WTC11 (cell line): Measurements from ENCODE around the gene GALNT17. TPM values are rescaled to one million over a fixed set of nuclear protein-coding genes. Genes with fewer than 3 reads are reported as not detected.

Source experiments
- ATAC-seq: fragments of 200-7000 bp; cut with Tn5 transposase; 2 replicates; pipeline ENCODE4 v1.10.0; 2021; ENCODE audit warnings: mild to moderate bottlenecking, moderate library complexity
- CTCF ChIA-PET: fragments of 300-600 bp; sonication (Branson Sonifier 250); formaldehyde crosslinking; loops from one replicate; lab custom pipeline; 2021; ENCODE audit warnings: antibody characterized with exemption; lab: Charles Lee
- POLR2A ChIA-PET: fragments of 350-600 bp; sonication (Branson Sonifier 250); formaldehyde crosslinking; loops from one replicate; lab custom pipeline; 2021; ENCODE audit warnings: antibody characterized with exemption; lab: Charles Lee
- DNase-seq: peaks from one replicate; pipeline ENCODE4 v3.0.0; 2021; ENCODE audit warnings: low spot score
- H3K27ac Mint-ChIP-seq: 2 replicates; pipeline ENCODE4 v1.8.0; 2021; ENCODE audit warnings: mixed read lengths
- H3K27me3 Mint-ChIP-seq: 2 replicates; pipeline ENCODE4 v1.8.0; 2021; ENCODE audit warnings: low read depth, mild to moderate bottlenecking, moderate library complexity, mixed read lengths
- H3K36me3 Mint-ChIP-seq: 2 replicates; pipeline ENCODE4 v1.8.0; 2021; ENCODE audit warnings: mixed read lengths
- H3K4me1 Mint-ChIP-seq: 2 replicates; pipeline ENCODE4 v1.8.0; 2022; ENCODE audit warnings: mixed read lengths
- H3K4me3 Mint-ChIP-seq: 2 replicates; pipeline ENCODE4 v1.8.0; 2021; ENCODE audit warnings: mild to moderate bottlenecking, moderate library complexity, mixed read lengths
- H3K9me3 Mint-ChIP-seq: 2 replicates; pipeline ENCODE4 v1.8.0; 2021; ENCODE audit warnings: mixed read lengths
- AR ChIP-seq: fragments of 250-450 bp; sonication (Bioruptor Pico); IDR thresholded peaks from 2 replicates; pipeline ENCODE4 v1.9.0; 2021; ENCODE audit warnings: mild to moderate bottlenecking
- CREB1 ChIP-seq: sonication (generic); formaldehyde crosslinking; IDR thresholded peaks from 2 replicates; pipeline ENCODE4 v1.8.0; 2023; ENCODE audit warnings: mild to moderate bottlenecking, missing genetic modification reagents
- ELF4 ChIP-seq: sonication (generic); formaldehyde crosslinking; IDR thresholded peaks from 2 replicates; pipeline ENCODE4 v1.8.1; 2022; ENCODE audit warnings: low read depth, mild to moderate bottlenecking, moderate library complexity, missing genetic modification reagents
- GRHL2 ChIP-seq: fragments of 250-450 bp; sonication (Bioruptor Pico); IDR thresholded peaks from 2 replicates; pipeline ENCODE4 v1.8.0; 2022; ENCODE audit warnings: mild to moderate bottlenecking, moderate library complexity; ENCODE audit not compliant: insufficient replicate concordance, severe bottlenecking
- HMGXB4 ChIP-seq: sonication (generic); formaldehyde crosslinking; IDR thresholded peaks from 2 replicates; pipeline ENCODE4 v1.8.1; 2023; ENCODE audit warnings: mild to moderate bottlenecking, moderate library complexity, missing genetic modification reagents
- IRF2 ChIP-seq: sonication (generic); formaldehyde crosslinking; IDR thresholded peaks from 2 replicates; pipeline ENCODE4 v1.8.0; 2022; ENCODE audit warnings: low read depth, missing genetic modification reagents, borderline replicate concordance
- JAZF1 ChIP-seq: fragments of 250-450 bp; sonication (Bioruptor Pico); IDR thresholded peaks from 2 replicates; pipeline ENCODE4 v1.9.0; 2021; ENCODE audit warnings: moderate library complexity, mild to moderate bottlenecking, inconsistent platforms
- JUN ChIP-seq: sonication (generic); formaldehyde crosslinking; IDR thresholded peaks from 2 replicates; pipeline ENCODE4 v1.8.0; 2023; ENCODE audit warnings: mild to moderate bottlenecking, missing genetic modification reagents
- KAT7 ChIP-seq: sonication (generic); formaldehyde crosslinking; IDR thresholded peaks from 2 replicates; pipeline ENCODE4 v1.8.1; 2023; ENCODE audit warnings: missing genetic modification reagents, mild to moderate bottlenecking, borderline replicate concordance
- NFE2L1 ChIP-seq: sonication (generic); formaldehyde crosslinking; IDR thresholded peaks from 2 replicates; pipeline ENCODE4 v1.8.1; 2023; ENCODE audit warnings: missing genetic modification reagents
- NR1H2 ChIP-seq: sonication (generic); formaldehyde crosslinking; IDR thresholded peaks from 2 replicates; pipeline ENCODE4 v1.9.0; 2021; ENCODE audit warnings: mild to moderate bottlenecking, moderate library complexity, missing genetic modification reagents
- PREB ChIP-seq: sonication (generic); formaldehyde crosslinking; IDR thresholded peaks from 2 replicates; pipeline ENCODE4 v1.8.1; 2022; ENCODE audit warnings: mild to moderate bottlenecking, missing genetic modification reagents, moderate library complexity, borderline replicate concordance
- SMAD4 ChIP-seq: sonication (generic); formaldehyde crosslinking; IDR thresholded peaks from 2 replicates; pipeline ENCODE4 v1.8.0; 2022; ENCODE audit warnings: mild to moderate bottlenecking, missing genetic modification reagents
- USF2 ChIP-seq: sonication (generic); formaldehyde crosslinking; IDR thresholded peaks from 2 replicates; pipeline ENCODE4 v1.8.1; 2023; ENCODE audit warnings: mild to moderate bottlenecking, missing genetic modification reagents, moderate library complexity
- ZNF138 ChIP-seq: sonication (generic); formaldehyde crosslinking; conservative IDR thresholded peaks from 2 replicates; pipeline ENCODE4 v1.8.1; 2022; ENCODE audit warnings: mild to moderate bottlenecking, moderate library complexity, missing genetic modification reagents
- ZNF219 ChIP-seq: sonication (generic); formaldehyde crosslinking; IDR thresholded peaks from 2 replicates; pipeline ENCODE4 v1.8.0; 2023; ENCODE audit warnings: missing genetic modification reagents, mild to moderate bottlenecking, borderline replicate concordance
- ZNF263 ChIP-seq: sonication (generic); formaldehyde crosslinking; IDR thresholded peaks from 2 replicates; pipeline ENCODE4 v1.8.1; 2022; ENCODE audit warnings: low read depth, mild to moderate bottlenecking, moderate library complexity, missing genetic modification reagents
- ZNF532 ChIP-seq: fragments of 250-450 bp; sonication (Bioruptor Pico); IDR thresholded peaks from 2 replicates; pipeline ENCODE4 v1.9.0; 2021; ENCODE audit warnings: mild to moderate bottlenecking, borderline replicate concordance
- ZSCAN18 ChIP-seq: fragments of 250-450 bp; sonication (Bioruptor Pico); IDR thresholded peaks from 2 replicates; pipeline ENCODE4 v2.1.2; 2022; ENCODE audit warnings: mild to moderate bottlenecking, moderate library complexity
- total RNA-seq: library from RNA; stranded (reverse); gene quantifications from 3 replicates; pipeline ENCODE4 v1.2.3, GENCODE V29; 2021

The GALNT17 gene
- total RNA-seq, 1 experiment from 2014 or later, result 61.1 TPM

GRCh38 chr7:71106226-71106625 lies 25.7 kb upstream of the GALNT17 start:
- ATAC-seq (no peak), DNase-seq (no peak)
- H3K27ac Mint-ChIP-seq, result no peak overlapping the region
- no peak for TF ChIP-seq ZNF263 (CRISPR knock-in tag)
- no peak for TF ChIP-seq HMGXB4 (CRISPR knock-in tag)
- TF ChIP-seq NR1H2 (CRISPR knock-in tag), result no peak
- no peak for TF ChIP-seq GRHL2 (CRISPR knock-in tag)
- TF ChIP-seq NFE2L1, result no peak
- TF ChIP-seq ZNF138 (CRISPR knock-in tag), result no peak
- no peak for TF ChIP-seq JAZF1 (CRISPR knock-in tag)
- TF ChIP-seq ZNF532, result no peak
- TF ChIP-seq JUN (CRISPR knock-in tag), result no peak
- ChIA-PET CTCF (no interaction called here), POLR2A (no interaction called here)
- H3K27me3 Mint-ChIP-seq, result no peaks in the 10 kb centered on the region; the same call in 1 of the 2 replicates
- H3K36me3 Mint-ChIP-seq, result no peaks in the 10 kb centered on the region
- H3K4me1 Mint-ChIP-seq, result peaks cover 16% of the 10 kb centered on the region
- H3K9me3 Mint-ChIP-seq, result 0 out of 2 replicates have a peak, but pooled peaks cover 3% of the 10 kb centered on the region
- no peak overlapping the region for H3K4me3 Mint-ChIP-seq

- ATAC-seq (no peak), DNase-seq (no peak)
- Mint-ChIP-seq H3K9me3 (peaks cover 10% of the 10 kb centered on the region), H3K36me3 (peaks cover 8% of the 10 kb centered on the region), H3K4me3 (no peak overlapping the region), H3K27ac (no peak overlapping the region), H3K27me3 (peaks cover 2% of the 10 kb centered on the region; the same call in 1 of the 2 replicates), H3K4me1 (peaks cover 29% of the 10 kb centered on the region)
- ChIA-PET POLR2A (no interaction called here), CTCF (no interaction called here)
- TF ChIP-seq ZSCAN18 (CRISPR knock-in tag), result no peak
- no peak for TF ChIP-seq KAT7 (CRISPR knock-in tag)
- no peak for TF ChIP-seq IRF2
- TF ChIP-seq ZNF219 (CRISPR knock-in tag), result no peak
- no peak for TF ChIP-seq SMAD4 (CRISPR knock-in tag)
- TF ChIP-seq USF2 (CRISPR knock-in tag), result no peak
- TF ChIP-seq AR (CRISPR knock-in tag), result no peak
- TF ChIP-seq CREB1, result no peak
- no peak for TF ChIP-seq NFE2L1
- TF ChIP-seq ELF4 (CRISPR knock-in tag), result no peak
- no peak for TF ChIP-seq PREB
Observed at GRCh38 chr7:71112436-71112835, 19.5 kb upstream of the GALNT17 start.
